Stomach smooth muscle (tissue), 2 donors: ENCODE measurements around the gene FXYD6.
"Not testable (repeated sequence)": the region's sequence is repeated elsewhere in the genome, so short reads cannot be mapped to it uniquely, and the experiment has no call there.

Source experiments
- H3K27ac ChIP-seq: one replicate; pipeline ENCODE4 v1.7.0; 2013; ENCODE audit warnings: mild to moderate bottlenecking, low read length, inconsistent platforms
- H3K27me3 ChIP-seq, 2 donors: one replicate each; pipeline ENCODE4 v1.7.0; 2013; ENCODE audit warnings: low read length in 2 of 2; ENCODE audit not compliant: insufficient read depth in 2 of 2, control insufficient read depth in 1 of 2
- H3K36me3 ChIP-seq, 2 donors: one replicate each; pipeline ENCODE4 v1.7.0; 2013; ENCODE audit warnings: low read length in 2 of 2; ENCODE audit not compliant: control insufficient read depth in 2 of 2, insufficient read depth in 2 of 2
- H3K4me1 ChIP-seq: one replicate; pipeline ENCODE4 v1.7.0; 2013; ENCODE audit warnings: low read length; ENCODE audit not compliant: control insufficient read depth, insufficient read depth
- H3K4me3 ChIP-seq, 2 donors: one replicate each; pipeline ENCODE4 v1.7.0; 2013; ENCODE audit warnings: low read length in 2 of 2
- H3K9ac ChIP-seq, 2 donors: one replicate each; pipeline ENCODE4 v1.7.0; 2013; ENCODE audit warnings: low read length in 2 of 2, mild to moderate bottlenecking in 1 of 2
- H3K9me3 ChIP-seq, 2 donors: one replicate each; pipeline ENCODE4 v1.7.0; 2013; ENCODE audit warnings: low read length in 2 of 2; ENCODE audit not compliant: control insufficient read depth in 2 of 2
- donor health status: healthy.
- donor health status: Pancreatic carcinoma.

The FXYD6 gene

DNA sequence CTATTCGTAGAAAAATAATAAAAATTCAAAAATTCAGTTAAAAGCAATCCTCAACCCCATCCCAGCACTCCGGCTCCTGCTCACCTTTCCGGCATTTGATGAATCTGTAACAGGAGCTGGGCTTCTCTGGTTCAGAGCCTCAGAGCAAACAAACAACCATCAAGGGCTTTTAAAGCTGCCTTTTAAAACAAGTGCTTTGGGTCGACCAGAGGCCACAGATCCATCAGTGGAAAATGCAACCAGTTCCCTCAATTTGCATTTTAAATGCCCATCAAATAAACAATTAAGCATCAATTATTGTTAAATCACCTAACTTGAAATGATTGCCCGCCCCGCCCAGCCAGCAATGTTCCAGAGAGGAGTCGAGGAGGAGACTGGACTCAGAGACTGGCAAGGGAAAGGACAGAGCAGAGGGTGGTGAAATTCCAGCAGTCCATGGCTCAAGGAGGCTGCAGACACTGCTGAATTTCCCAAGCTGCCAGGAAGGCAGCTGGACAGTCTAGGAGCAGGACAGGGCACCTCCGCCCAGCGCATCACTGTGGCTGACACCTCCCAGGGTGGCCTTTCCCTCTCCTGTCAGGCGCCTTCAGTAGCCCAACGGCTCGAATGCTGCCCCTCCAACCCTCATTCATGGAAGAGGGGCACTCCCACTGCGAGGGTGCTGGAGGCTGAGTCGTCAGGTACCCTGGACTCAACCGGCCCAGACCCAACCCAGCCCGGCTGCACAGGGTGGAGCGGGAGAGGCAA is 7.5 kb downstream of the FXYD6 start:
- Histone ChIP-seq H3K4me3 (peak overlapping the region in 1 of 2 donors; percentile 15), H3K27me3 (no peaks in the 10 kb centered on the region), H3K9me3 (no peaks in the 10 kb centered on the region), H3K36me3 (peaks cover 0 to 4% of the 10 kb centered on the region in 2 donors), H3K9ac (no peak overlapping the region), H3K27ac (peak overlapping the region; percentile 95), H3K4me1 (peaks cover 65% of the 10 kb centered on the region)

DNA sequence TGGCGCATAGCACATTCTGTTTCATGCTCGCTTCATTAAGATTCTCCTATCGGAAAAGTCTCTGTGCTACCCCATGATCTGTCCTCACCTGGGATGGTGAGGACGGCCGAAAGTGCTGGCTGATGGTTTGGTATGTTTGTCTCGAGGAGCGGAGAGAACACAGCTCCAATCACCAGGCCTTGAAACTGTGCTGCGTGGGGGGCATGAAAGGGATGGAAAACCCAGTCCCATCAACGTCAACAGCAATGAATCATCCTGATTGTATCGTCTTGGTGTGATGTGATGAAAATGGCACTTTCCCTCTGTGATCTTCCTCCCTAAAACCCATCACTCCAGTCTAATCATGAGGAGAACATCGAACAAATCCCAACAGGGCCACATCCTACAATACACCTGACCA is 8.4 kb downstream of the FXYD6 start:
- no peaks in the 10 kb centered on the region for H3K9me3 ChIP-seq
- no peaks in the 10 kb centered on the region for H3K27me3 ChIP-seq
- peaks cover 0 to 4% of the 10 kb centered on the region in 2 donors for H3K36me3 ChIP-seq
- H3K27ac ChIP-seq, result no peak overlapping the region
- no peak overlapping the region for H3K9ac ChIP-seq
- peaks cover 57% of the 10 kb centered on the region for H3K4me1 ChIP-seq
- no peak overlapping the region for H3K4me3 ChIP-seq

DNA sequence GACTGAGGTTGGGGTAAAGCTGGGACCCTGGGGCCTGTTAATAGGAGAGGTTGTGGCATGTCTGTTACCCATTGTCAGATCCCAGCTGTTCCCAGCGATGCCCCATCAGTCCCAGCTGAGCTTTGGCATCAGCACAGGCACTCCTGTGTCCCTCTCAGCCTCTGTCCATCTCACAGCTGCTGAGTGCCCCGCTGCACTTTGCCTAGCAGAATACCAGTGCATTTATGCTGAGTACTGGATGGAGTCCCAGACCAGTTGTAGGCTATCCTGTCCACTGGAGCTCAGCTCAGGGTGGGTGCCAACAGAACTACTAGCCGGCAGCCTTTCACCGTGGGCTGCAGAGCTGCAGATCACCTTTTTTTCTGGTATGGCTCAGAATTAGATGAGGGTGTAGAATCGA is 9.9 kb downstream of the FXYD6 start:
- Histone ChIP-seq H3K9ac (no peak overlapping the region), H3K4me1 (peaks cover 54% of the 10 kb centered on the region), H3K27ac (peak overlapping the region; percentile 55), H3K4me3 (no peak overlapping the region), H3K27me3 (no peaks in the 10 kb centered on the region), H3K9me3 (no peaks in the 10 kb centered on the region), H3K36me3 (peaks cover 0 to 7% of the 10 kb centered on the region in 2 donors)

DNA sequence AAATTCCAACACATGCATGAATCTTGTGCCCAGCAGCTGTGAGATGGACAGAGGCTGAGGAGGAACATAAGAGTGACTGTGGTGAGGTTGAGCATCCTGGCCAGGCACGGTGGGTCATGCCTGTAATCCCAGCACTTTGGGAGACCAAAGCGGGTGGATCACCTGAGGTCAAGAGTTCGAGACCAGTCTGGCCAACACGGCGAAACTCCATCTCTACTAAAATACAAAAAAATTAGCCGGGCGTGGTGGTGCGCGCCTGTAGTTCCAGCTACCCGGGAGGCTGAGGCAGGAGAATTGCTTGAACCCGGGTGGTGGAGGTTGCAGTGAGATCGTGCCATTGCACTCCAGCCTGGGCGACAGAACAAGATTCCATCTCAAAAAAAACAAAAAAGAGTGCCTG is 10.9 kb downstream of the FXYD6 start:
- H3K4me1 ChIP-seq, result peaks cover 55% of the 10 kb centered on the region

DNA sequence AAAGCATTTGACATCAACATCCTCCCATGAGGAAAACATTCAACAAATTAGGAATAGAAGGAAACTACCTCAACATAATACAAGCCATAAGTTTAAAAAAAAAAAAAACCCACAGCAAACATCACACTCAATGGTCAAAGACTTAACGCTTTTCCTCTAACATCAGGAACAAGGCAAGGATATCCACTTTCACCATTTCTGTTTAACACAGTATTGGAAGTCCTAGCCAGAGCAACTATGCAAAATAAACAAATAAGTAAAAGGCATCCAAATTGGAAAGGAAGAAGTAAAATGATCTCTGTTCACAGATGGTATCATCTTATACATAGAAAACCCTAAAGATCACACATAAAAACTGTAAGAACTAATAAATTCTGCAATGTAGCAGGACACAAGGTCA is 13.1 kb downstream of the FXYD6 start:
- Histone ChIP-seq H3K27ac (no peak overlapping the region), H3K9ac (no peak overlapping the region)

More for the DNA sequence above, 10.9 kb downstream of the FXYD6 start:
- H3K4me3 ChIP-seq, H3K9me3 ChIP-seq, H3K36me3 ChIP-seq, H3K9ac ChIP-seq, H3K27ac ChIP-seq, H3K27me3 ChIP-seq: not testable (repeated sequence)

DNA sequence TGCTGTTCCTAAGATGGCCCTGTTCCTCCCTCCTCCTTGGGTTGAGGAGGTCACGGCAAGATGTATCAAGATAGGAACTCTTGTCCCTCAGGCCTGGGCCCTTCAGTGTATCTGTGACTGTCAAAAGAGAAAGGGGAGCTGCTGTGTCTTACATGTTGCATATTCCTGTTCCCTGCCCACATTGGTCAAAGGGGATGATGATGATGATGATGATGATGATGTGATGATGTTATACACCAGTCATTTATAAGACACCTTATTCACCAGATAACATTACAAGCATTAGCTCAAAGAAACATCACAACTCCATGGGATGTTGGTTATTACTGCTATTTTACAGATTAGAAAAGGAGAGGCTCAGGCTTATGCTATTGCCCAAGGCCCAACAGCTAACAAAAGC is 13.7 kb downstream of the FXYD6 start:
- H3K9ac ChIP-seq, result no peak overlapping the region
- H3K4me3 ChIP-seq, result no peak overlapping the region
- H3K9me3 ChIP-seq, result no peaks in the 10 kb centered on the region
- H3K4me1 ChIP-seq, result peaks cover 47% of the 10 kb centered on the region
- peak overlapping the region; percentile 49 for H3K27ac ChIP-seq
- peaks cover 0 to 2% of the 10 kb centered on the region in 2 donors for H3K36me3 ChIP-seq
- no peaks in the 10 kb centered on the region for H3K27me3 ChIP-seq

More for the DNA sequence above, 13.1 kb downstream of the FXYD6 start:
- Histone ChIP-seq H3K9me3 (no peaks in the 10 kb centered on the region), H3K36me3 (peaks cover 0 to 7% of the 10 kb centered on the region in 2 donors), H3K4me3 (no peak overlapping the region), H3K27me3 (no peaks in the 10 kb centered on the region), H3K4me1 (peaks cover 45% of the 10 kb centered on the region)

DNA sequence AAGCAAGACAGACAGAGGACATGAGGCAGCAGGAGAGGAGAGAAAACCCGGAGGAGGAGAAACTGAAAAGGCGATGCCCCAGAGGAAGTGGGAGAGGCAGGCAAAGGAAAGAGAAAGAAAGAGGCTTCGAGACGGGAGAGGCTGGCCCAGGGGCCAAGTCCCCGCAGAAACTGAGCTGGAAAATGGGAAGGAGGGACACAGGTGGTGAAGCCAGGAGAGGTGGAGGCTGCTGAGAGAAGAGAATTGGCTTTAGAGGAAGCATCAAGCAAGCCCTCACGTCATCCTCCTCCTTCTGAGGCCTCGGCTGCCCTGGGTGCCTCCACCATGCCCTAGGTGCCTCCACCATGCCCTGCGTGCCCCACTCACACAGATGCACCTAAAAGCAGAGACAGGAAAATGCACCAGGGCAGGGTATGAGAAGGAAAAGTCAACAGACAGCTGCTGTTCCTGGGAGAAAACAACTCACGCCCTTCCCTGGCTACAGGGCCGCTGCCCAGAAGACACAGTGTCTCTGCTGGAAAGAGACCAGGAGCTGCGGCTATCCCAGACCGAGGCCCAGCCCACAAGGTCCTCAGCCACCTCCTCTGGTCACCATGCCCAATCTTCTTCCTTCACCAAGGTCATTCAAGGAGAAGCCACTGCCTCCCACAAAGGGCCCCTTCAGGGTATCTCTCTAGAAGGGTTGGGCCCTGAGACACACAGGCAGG is 14.3 kb downstream of the FXYD6 start:
- Histone ChIP-seq H3K9me3 (no peaks in the 10 kb centered on the region), H3K4me3 (peak overlapping the region in 1 of 2 donors; percentile 40), H3K27ac (peak overlapping the region; percentile 49), H3K4me1 (peaks cover 50% of the 10 kb centered on the region), H3K36me3 (peaks cover 0 to 2% of the 10 kb centered on the region in 2 donors), H3K9ac (peak overlapping the region in 1 of 2 donors; percentile 62), H3K27me3 (no peaks in the 10 kb centered on the region)

DNA sequence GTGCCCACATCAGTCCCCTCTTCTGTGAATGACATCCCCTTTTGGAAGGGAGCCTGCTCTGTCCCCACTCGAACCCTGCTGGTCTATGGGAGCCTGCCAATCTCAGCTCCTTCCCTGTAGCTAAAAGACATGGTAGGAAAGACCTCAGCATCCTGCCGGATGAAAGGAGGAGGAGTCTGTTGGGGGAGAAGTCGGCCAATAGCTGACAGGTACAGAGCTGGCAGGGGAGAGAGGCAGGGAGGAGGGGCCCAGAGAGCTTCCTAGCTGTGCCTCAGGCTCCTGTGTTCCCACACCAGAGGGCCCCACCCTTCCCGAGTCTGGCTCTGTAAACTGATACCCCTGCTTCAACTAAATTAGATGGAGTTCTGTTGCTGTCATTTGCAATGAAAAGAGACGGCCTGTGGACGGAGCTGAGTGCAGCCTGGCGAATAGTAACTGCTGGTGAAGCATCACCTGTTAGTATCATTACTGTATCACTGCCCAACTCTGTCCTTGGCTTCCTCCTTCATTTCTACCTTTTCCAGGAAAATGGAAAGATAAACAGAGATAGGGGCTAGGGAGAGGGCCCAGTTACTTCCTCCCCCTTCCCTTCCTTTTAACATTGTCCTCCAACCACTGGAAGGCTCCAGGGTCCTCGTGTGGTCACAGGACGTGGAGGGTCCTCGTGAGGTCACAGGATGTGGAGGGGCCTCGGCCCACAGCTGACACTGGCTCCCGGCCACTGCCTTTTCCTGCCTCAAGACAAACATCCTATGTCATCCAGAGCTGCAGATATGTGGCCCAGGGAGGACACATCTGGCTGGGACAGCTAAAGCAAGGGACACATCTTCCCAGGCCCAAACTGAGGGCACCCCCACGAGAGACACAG is 15.1 kb downstream of the FXYD6 start:
- peak overlapping the region; percentile 49 for H3K27ac ChIP-seq
- no peaks in the 10 kb centered on the region for H3K9me3 ChIP-seq
- H3K27me3 ChIP-seq, result no peaks in the 10 kb centered on the region
- peaks cover 0 to 2% of the 10 kb centered on the region in 2 donors for H3K36me3 ChIP-seq
- H3K4me3 ChIP-seq, result peak overlapping the region in 1 of 2 donors; percentile 47
- H3K4me1 ChIP-seq, result peaks cover 46% of the 10 kb centered on the region
- H3K9ac ChIP-seq, result peak overlapping the region in 1 of 2 donors; percentile 13

DNA sequence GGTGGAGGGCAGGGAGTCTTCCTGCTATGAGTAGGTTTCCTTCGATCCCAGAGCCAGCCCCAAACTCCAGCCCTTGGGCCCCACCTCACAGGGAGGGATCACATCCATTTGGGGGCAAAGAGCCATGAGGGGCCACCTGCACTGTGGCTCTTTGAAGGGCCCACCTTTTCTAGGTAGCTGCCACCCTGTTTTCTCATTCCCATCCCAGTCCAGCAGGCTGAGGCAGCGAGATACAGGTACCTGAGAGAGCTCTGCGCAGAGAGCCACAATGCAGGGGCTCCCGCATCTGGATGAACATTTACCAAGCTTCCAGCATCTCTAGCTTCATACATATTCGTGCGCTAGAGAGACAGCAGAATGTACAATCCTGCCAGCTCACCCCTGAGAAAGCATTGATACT is 16.3 kb downstream of the FXYD6 start:
- H3K27me3 ChIP-seq, result no peaks in the 10 kb centered on the region
- H3K27ac ChIP-seq, result no peak overlapping the region
- no peak overlapping the region for H3K9ac ChIP-seq
- H3K36me3 ChIP-seq, result peaks cover 0 to 2% of the 10 kb centered on the region in 2 donors
- no peaks in the 10 kb centered on the region for H3K9me3 ChIP-seq
- peaks cover 41% of the 10 kb centered on the region for H3K4me1 ChIP-seq
- H3K4me3 ChIP-seq, result no peak overlapping the region

DNA sequence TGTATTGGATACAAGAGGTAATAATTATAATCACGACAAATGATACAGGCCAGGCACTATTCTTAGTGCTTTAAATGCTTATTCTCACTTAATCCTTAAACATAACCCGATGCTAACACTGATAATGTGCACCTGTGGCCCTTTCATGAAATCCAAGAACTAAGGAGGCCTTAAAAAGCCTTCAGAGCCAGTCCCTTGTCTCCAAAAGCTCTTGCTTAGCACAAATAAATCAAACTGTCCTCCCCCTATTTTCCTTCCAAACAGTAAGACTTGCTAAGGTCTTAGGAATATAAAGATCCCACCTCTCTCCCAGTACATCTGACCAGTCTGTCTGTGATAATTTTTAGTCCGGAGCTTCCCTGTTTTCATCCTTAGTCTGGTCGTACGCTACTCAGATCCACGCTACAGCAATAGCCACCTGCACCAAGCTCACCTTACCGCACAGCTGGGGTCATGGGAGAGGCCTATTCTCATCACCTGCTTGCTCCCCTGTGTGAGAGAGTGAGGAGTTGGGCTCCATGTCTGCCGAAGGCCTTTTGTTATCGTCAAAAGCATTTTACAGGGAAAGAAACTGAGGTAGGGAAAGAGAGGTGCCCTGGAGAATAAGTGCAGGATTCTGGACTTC is 16.9 kb downstream of the FXYD6 start:
- H3K9ac ChIP-seq, result peak overlapping the region in 1 of 2 donors; percentile 13
- no peaks in the 10 kb centered on the region for H3K27me3 ChIP-seq
- H3K9me3 ChIP-seq, result no peaks in the 10 kb centered on the region
- peaks cover under 1 to 4% of the 10 kb centered on the region in 2 donors for H3K36me3 ChIP-seq
- no peak overlapping the region for H3K4me3 ChIP-seq
- H3K4me1 ChIP-seq, result peaks cover 41% of the 10 kb centered on the region
- H3K27ac ChIP-seq, result no peak overlapping the region
